GM13977 (cell line): ENCODE results near the gene MTOR.
"Not testable (repeated sequence)": the region's sequence is repeated elsewhere in the genome, so short reads cannot be mapped to it uniquely, and the experiment has no call there.

Experiments
- DNase-seq: peaks from one replicate; pipeline ENCODE4 v3.0.0; 2012; ENCODE audit warnings: low spot score
- CTCF ChIP-seq: IDR thresholded peaks from 2 replicates; pipeline ENCODE4 v1.5.1; 2012; ENCODE audit warnings: mild to moderate bottlenecking, control low read depth; ENCODE audit not compliant: insufficient read depth; ENCODE audit errors: extremely low read depth, missing control alignments
- in situ Hi-C: fragments of 300-500 bp; cut with MboI; formaldehyde crosslinking; loops from one replicate; pipeline ENCODE4 v1.12.0; 2022; ENCODE audit warnings: low sequenced_read_pairs, low pct_unique_long_range_greater_than_20kb, mixed read lengths, inconsistent platforms; ENCODE audit not compliant: unreplicated experiment

MTOR gene

GRCh38 chr1:11105586-11105985, 156.8 kb downstream of the MTOR start:
- DNase-seq = no peak
- TF ChIP-seq CTCF = no peak
- in situ Hi-C loops = no loop called here

GRCh38 chr1:11101347-11101746, 161.0 kb downstream of the MTOR start:
- TF ChIP-seq CTCF = no peak
- no peak for DNase-seq
- in situ Hi-C loops = no loop called here

GRCh38 chr1:11100806-11101205, 161.5 kb downstream of the MTOR start:
- DNase-seq, in situ Hi-C loops: not testable (repeated sequence)

GRCh38 chr1:11100149-11100493, 162.2 kb downstream of the MTOR start:
- in situ Hi-C loops = no loop called here
- no peak for DNase-seq
- TF ChIP-seq CTCF = no peak

GRCh38 chr1:11099310-11100148, 162.8 kb downstream of the MTOR start, which contains the start of gene EXOSC10:
Gene EXOSC10, minus strand, starts transcription at chr1:11099869. Its CDS starts 38 bp downstream, at chr1:11099831.
- TF ChIP-seq CTCF = no peak
- in situ Hi-C loops = no loop called here
- peak; percentile 96 for DNase-seq

GRCh38 chr1:11098931-11099309, 163.4 kb downstream of the MTOR start:
- DNase-seq = no peak
- no peak for TF ChIP-seq CTCF
- in situ Hi-C loops = no loop called here

GRCh38 chr1:11083784-11084183, 178.6 kb downstream of the MTOR start:
- in situ Hi-C loops, DNase-seq: not testable (repeated sequence)
